HAP-1 (cell line): ENCODE data around the gene SMG1.
"Not testable (repeated sequence)": the region's sequence is repeated elsewhere in the genome, so short reads cannot be mapped to it uniquely, and the experiment has no call there.

Experiments
- DNase-seq, 2 experiments: peaks; one replicate each; pipeline ENCODE4 v3.0.0-alpha.2; 2016 to 2020; ENCODE audit warnings: low spot score in 2 of 2
- H3K27me3 ChIP-seq: fragments of 250-450 bp; sonication (Bioruptor Pico); 2 replicates; pipeline ENCODE4 v1.5.1; 2020; ENCODE audit warnings: low read depth, mild to moderate bottlenecking, moderate library complexity
- H3K36me3 ChIP-seq: fragments of 250-450 bp; sonication (Bioruptor Pico); replicated peaks from 2 replicates; pipeline ENCODE4 v1.5.1; 2020; ENCODE audit warnings: mild to moderate bottlenecking
- H3K4me1 ChIP-seq: fragments of 250-450 bp; sonication (Bioruptor Pico); 2 replicates; pipeline ENCODE4 v1.5.1; 2020; ENCODE audit warnings: mild to moderate bottlenecking
- H3K4me3 ChIP-seq: fragments of 250-450 bp; sonication (Bioruptor Pico); 2 replicates; pipeline ENCODE4 v1.5.1; 2020; ENCODE audit warnings: mild to moderate bottlenecking, moderate library complexity
- H3K9me3 ChIP-seq: fragments of 250-450 bp; sonication (Bioruptor Pico); 2 replicates; pipeline ENCODE4 v1.5.1; 2020; ENCODE audit warnings: mild to moderate bottlenecking, moderate library complexity
- in situ Hi-C: fragments of 300-500 bp; cut with MboI; formaldehyde crosslinking; loops from 3 replicates; pipeline ENCODE4 v1.14.3; 2020; ENCODE audit warnings: low sequenced_read_pairs, inconsistent platforms, mixed read lengths

SMG1 gene

DNA sequence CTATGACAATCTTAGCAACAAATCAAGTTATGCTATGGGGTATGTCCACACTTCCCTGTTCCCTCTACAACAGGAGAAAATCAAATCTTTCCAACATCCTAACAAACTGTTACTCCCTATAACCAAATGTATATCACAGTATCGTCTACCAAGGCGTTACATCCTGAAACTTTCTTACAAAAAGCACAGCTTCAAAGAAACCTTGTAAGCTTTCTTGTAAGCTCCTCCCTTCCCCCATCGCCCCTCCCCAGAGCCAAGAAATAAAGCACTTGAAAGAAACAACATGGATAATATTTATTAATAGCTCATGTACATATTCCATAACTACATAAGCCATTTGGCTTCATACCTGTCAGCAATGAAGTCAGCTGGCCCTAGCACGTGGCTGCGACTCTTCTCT lies 2.3 kb downstream of the SMG1 start:
- H3K9me3 ChIP-seq, H3K27me3 ChIP-seq, DNase-seq, H3K36me3 ChIP-seq, in situ Hi-C loops: not testable (repeated sequence)
- Histone ChIP-seq H3K4me3 (peak overlapping the region; percentile 5; the same call in 1 of the 2 replicates), H3K4me1 (peaks cover 12% of the 10 kb centered on the region)

DNA sequence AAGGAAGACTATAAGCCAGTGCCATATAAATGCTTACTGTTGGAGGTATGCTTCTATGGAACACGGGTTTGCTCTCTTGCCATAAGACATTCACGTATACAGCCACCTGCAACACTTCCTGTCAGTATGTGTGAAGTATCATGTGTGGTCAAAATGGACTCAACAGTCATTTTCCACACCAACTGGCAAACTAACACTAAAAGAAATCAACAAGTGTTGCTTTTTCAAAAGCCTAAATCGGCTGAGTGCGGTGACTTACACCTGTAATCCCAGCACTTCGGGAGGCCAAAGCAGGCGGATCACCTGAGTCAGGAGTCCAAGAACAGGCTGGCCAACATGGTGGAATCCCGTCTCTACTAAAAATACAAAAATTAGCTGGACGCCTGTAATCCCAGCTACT lies 3.1 kb downstream of the SMG1 start:
- H3K9me3 ChIP-seq, H3K27me3 ChIP-seq, DNase-seq, H3K4me3 ChIP-seq, in situ Hi-C loops, H3K36me3 ChIP-seq: not testable (repeated sequence)
- H3K4me1 ChIP-seq = peaks cover 12% of the 10 kb centered on the region

DNA sequence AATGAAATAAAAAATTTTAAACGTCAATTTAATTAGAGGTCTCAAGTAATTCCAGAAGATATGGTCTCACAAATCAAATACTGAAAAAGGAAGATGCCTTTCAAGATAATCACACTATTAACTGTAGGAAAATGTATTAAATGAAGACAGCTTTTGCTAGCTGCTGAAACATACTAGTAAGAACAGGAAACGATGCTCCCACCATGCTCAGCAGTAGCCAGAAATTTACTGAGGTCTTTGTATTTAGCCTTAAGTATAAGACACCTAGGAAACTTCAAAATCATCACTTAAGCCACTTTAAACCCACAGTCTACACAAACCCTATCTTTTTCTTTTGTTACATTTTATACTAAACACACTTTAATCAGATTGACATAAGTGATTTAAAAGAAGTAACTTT lies 16.6 kb downstream of the SMG1 start:
- DNase-seq, in situ Hi-C loops: not testable (repeated sequence)

DNA sequence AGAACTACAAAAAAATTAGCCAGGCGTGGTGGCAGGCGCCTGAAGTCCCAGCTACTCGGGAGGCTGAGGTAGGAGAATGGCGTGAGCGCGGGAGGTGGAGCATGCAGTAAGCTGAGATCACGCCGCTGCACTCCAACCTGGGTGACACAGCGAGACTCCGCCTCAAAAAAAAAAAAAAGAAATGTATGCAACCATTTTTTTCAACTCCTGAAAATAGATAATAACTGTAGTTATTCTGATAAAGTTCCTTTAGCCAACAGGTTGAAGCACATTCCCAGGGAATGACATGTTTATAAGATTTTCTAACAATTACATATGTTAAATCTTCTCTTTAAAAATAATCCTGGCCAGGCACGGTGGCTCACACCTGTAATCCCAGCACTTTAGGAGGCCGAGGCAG lies 17.5 kb downstream of the SMG1 start:
- H3K4me1 ChIP-seq, H3K4me3 ChIP-seq, DNase-seq, H3K27me3 ChIP-seq, in situ Hi-C loops, H3K36me3 ChIP-seq, H3K9me3 ChIP-seq: not testable (repeated sequence)

More for the DNA sequence above, 16.6 kb downstream of the SMG1 start:
- not testable (repeated sequence) for H3K27me3 ChIP-seq, H3K4me1 ChIP-seq, H3K4me3 ChIP-seq, H3K9me3 ChIP-seq, H3K36me3 ChIP-seq

DNA sequence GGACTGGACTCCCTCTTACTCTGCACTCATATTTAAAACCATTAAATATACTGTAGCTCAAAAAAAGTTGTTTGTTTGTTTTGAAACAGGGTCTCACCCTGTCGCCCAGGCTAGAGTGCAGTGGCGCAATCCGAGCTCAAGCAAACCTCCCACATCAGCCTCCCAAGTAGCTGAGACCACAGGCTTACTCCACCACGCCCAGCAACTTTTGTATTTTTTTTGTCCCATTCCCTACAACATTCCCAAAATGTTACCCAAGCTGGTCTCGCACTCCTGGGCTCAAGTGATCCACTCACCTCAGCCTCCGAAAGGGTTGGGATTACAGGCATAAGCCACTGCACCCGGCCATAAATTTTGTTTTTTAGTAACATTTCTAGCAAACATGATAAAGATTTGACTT lies 23.4 kb downstream of the SMG1 start:
- H3K27me3 ChIP-seq, H3K4me3 ChIP-seq, DNase-seq, H3K36me3 ChIP-seq, in situ Hi-C loops, H3K4me1 ChIP-seq, H3K9me3 ChIP-seq: not testable (repeated sequence)

DNA sequence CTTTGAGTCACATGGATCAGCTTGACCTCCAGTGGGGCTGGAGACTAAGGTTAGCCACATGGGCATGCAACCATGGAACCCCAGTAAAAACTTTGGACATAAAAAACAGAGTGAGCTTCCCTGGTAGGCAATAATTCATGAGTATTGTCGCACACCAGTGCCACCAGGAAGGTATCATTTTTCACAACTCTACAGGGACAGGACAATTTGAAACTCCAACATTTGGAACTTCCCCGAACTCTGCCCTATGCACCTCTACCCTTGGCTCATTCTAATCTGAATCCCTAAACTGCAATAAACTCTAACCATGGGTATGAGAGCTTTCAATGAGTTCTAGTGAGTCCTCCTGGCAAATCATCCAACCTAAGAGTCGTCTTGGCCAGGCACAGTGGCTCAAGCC lies 24.2 kb downstream of the SMG1 start:
- DNase-seq, in situ Hi-C loops: not testable (repeated sequence)

DNA sequence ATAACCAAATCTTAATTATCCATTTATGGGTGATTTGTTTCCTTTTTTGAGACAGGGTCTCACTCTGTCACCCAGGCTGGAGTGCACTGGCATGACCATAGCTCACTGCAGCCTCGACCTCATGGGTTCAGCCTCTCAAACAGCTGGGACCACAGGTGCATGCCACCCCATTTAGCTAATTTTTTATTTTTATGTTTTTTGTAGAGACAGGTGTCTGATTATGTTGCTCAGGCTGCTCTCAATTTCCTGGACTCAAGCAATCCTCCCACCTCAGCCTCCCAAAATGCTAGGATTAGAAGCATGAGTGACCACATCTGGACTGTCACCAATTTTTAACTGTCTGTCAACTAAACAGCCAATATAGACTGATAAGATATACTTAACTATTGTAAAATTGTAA lies 25.0 kb downstream of the SMG1 start:
- DNase-seq, H3K9me3 ChIP-seq, H3K4me1 ChIP-seq, H3K4me3 ChIP-seq, H3K36me3 ChIP-seq, in situ Hi-C loops, H3K27me3 ChIP-seq: not testable (repeated sequence)

More for the DNA sequence above, 24.2 kb downstream of the SMG1 start:
- H3K36me3 ChIP-seq, H3K27me3 ChIP-seq, H3K9me3 ChIP-seq, H3K4me1 ChIP-seq, H3K4me3 ChIP-seq: not testable (repeated sequence)

DNA sequence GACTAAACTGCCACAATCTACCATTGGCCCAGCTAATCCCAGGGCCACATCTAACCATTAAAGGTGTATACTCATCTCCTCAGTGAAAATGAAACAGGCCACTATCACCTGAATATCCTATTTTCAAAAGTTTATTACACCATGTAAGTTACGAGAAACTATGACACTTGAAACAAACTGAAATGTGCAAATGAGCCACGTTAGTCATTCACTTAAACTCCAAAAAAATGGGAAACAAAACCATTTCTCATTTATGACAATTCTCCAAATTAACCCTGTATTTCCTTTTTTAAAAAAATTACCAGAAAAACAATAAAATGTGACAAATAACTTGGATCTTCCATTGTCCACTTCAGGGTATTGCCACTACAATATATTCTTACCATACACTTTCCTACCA lies 41.8 kb downstream of the SMG1 start:
- H3K4me1 ChIP-seq, DNase-seq, in situ Hi-C loops, H3K27me3 ChIP-seq, H3K9me3 ChIP-seq, H3K4me3 ChIP-seq: not testable (repeated sequence)
- peaks cover 20% of the 10 kb centered on the region for H3K36me3 ChIP-seq

DNA sequence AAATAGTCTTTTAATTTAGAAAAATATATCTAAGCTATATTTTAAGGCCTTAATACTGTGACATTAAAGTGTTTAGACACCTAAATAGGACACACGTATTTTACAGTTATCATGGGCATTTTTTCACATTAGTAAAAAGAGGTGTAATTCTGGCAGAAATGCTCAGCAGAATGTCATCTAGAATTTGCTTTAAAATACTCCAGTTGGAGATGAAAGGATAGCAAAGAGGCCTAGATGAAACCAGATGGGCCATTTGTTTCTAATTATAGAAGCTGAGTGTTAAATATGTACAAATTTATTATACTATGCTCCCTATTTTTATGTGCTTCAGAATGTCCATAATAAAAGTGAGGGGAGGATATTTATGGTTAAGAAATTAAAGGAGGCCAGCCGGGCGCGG lies 48.5 kb downstream of the SMG1 start:
- H3K36me3 ChIP-seq = peaks cover 22% of the 10 kb centered on the region
- H3K4me3 ChIP-seq, DNase-seq, H3K4me1 ChIP-seq, in situ Hi-C loops, H3K9me3 ChIP-seq, H3K27me3 ChIP-seq: not testable (repeated sequence)

DNA sequence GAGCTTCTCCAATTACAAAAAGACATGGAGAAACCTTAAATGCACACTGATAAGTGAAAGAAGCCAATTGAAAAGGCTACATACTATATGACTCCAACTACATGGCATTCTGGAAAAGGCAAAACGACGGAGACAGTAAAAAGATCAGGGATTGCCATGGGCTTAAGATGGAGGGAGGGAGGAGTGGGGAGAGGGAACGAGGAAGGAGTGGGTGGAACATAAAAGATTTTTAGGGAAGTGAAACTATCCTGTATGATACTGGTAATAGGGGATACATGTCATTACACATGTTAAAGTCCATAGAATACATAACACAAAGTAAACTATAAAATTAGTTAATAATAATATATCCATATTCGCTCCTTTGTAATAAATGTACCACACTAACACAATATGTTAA lies 48.9 kb downstream of the SMG1 start:
- in situ Hi-C loops, H3K27me3 ChIP-seq, H3K4me3 ChIP-seq, H3K9me3 ChIP-seq, DNase-seq, H3K4me1 ChIP-seq: not testable (repeated sequence)
- peaks cover 22% of the 10 kb centered on the region for H3K36me3 ChIP-seq

DNA sequence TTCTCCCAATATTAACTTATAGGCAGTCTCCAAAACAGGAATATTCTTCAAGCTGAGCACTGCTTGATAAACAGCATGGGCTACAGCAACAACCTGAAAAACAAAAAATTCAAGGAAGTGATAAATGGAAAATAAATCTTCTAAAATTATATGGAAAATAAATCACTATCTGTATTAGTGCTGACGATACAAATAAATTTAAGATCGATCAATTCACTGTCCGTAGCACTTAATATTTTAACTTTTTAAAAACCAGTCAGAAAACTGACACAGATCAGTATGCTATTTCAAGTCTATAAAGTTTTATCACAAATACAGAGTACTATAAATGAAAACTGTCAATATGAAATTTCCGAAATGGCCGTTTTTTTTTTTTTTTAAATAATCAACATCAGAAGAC lies 49.9 kb downstream of the SMG1 start:
- H3K36me3 ChIP-seq = peaks cover 18% of the 10 kb centered on the region
- H3K4me3 ChIP-seq, DNase-seq, H3K27me3 ChIP-seq, in situ Hi-C loops, H3K4me1 ChIP-seq, H3K9me3 ChIP-seq: not testable (repeated sequence)

DNA sequence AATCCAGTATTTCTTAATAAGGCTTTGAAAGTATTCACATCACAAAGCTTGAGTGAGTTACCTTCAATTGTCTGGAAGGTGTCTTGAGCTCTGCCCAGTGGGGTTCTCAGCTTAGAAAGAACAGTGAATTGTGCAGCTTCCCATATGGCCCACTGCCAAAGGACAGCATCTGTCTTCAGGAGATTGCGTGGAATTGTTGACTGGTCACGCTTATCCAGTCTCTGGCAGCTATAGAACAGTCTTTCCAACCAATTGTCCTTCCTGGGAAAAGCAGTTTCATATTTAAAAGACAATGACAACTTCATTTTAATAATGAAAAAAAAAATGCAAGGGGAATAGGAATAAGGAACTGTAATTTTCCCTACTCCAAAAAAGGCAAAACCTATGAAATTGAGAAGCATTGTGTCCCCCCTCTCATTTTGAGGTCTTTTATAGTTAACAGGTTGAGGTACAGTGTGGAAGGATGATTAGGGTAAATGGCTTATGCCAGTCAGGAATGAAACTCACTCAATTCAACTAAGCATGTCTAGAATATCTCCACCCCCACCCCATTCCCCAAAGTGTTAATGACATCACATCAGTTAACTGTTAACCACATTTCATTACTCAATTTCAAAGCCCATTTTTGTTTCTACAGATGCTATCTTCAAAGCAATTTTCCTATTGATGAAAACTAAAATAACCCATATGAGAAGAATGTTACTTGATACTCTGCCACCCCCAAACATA lies 57.0 kb downstream of the SMG1 start:
- DNase-seq = peak in 1 of 2 experiments; percentile 52
- H3K27me3 ChIP-seq, H3K9me3 ChIP-seq, in situ Hi-C loops, H3K4me3 ChIP-seq: not testable (repeated sequence)
- peaks cover 10% of the 10 kb centered on the region for H3K4me1 ChIP-seq
- H3K36me3 ChIP-seq = peaks cover 16% of the 10 kb centered on the region

DNA sequence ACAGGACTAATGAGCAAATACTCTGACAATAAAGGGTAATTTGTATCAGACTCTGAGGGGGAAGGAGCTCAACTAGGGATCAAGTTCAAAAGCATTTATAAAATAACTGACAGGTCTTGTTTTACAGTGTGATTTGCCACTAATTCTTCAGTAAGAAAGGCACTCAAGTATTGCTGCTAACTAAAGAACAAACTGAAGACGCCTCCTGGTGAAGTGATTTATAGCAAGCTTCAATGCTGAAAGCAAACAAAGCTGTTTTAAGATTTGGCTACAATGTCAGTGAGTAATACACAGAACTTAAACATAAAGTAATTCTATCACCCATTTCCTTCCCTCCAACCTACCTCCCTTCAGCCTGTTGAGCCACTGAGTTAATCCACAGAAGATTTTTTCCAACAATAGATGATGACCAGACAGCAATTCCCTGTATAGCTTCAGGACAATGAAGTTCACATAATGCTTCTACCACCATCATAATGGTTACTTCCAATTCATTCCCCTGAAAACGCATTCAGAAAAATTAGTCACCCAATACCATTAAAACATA lies 59.9 kb downstream of the SMG1 start:
- in situ Hi-C loops, H3K27me3 ChIP-seq, H3K4me3 ChIP-seq, H3K9me3 ChIP-seq: not testable (repeated sequence)
- Histone ChIP-seq H3K4me1 (peaks cover 10% of the 10 kb centered on the region), H3K36me3 (peaks cover 23% of the 10 kb centered on the region)
- DNase-seq = peak; percentile 20 to 53

DNA sequence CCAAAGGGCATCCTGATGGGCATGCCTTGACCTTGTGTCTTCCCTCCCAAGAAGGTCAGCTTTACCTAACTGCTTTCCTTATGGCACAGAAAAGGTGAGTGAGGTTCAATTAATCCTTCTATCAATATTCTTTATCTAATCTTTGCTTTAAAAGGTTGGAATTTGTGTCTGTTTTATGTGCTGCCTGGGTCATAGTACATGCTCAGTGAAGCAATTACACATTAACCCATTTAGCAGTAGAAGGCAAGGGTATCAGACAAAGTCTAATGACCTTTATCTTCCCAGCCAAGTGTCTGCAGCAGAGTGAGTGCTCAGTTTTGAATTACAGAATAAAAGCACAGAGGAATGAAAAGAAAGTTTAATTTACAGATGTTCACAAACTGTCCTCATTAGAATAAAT lies 63.3 kb downstream of the SMG1 start:
- DNase-seq, H3K9me3 ChIP-seq, H3K4me3 ChIP-seq, H3K27me3 ChIP-seq, in situ Hi-C loops: not testable (repeated sequence)
- peaks cover 22% of the 10 kb centered on the region for H3K36me3 ChIP-seq
- peaks cover 10% of the 10 kb centered on the region for H3K4me1 ChIP-seq

DNA sequence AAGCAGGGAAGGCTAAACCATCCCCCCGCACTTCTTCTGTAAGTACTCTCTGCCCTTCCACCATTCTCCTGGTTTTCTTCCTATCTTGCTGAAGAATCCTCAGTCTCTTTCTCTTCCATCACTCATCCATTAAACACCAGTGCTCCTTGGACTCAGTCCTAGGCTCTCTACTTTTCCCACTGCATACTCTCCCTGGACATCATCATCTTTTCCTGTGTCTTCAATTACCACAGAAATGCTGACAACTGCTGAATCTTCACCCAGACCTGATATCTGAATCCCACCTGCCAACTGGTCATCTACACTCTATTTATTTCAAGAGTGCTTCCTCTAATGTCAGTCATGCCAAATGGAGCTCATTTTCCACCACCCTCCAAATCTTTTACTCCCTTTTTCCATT lies 71.0 kb downstream of the SMG1 start:
- Histone ChIP-seq H3K4me1 (no peaks in the 10 kb centered on the region), H3K27me3 (no peaks in the 10 kb centered on the region), H3K9me3 (no peaks in the 10 kb centered on the region), H3K36me3 (peaks cover 53% of the 10 kb centered on the region), H3K4me3 (no peak overlapping the region)
- no peak for DNase-seq
- in situ Hi-C loops = no loop called here
